NCI-H345 (cell line): ENCODE data around the gene SAMD10.
"Not testable (repeated sequence)": the region's sequence is repeated elsewhere in the genome, so short reads cannot be mapped to it uniquely, and the experiment has no call there.

Experiments used
- DNase-seq: peaks from one replicate; lab custom pipeline; 2025; lab: John Stamatoyannopoulos, UW

SAMD10 gene

DNA sequence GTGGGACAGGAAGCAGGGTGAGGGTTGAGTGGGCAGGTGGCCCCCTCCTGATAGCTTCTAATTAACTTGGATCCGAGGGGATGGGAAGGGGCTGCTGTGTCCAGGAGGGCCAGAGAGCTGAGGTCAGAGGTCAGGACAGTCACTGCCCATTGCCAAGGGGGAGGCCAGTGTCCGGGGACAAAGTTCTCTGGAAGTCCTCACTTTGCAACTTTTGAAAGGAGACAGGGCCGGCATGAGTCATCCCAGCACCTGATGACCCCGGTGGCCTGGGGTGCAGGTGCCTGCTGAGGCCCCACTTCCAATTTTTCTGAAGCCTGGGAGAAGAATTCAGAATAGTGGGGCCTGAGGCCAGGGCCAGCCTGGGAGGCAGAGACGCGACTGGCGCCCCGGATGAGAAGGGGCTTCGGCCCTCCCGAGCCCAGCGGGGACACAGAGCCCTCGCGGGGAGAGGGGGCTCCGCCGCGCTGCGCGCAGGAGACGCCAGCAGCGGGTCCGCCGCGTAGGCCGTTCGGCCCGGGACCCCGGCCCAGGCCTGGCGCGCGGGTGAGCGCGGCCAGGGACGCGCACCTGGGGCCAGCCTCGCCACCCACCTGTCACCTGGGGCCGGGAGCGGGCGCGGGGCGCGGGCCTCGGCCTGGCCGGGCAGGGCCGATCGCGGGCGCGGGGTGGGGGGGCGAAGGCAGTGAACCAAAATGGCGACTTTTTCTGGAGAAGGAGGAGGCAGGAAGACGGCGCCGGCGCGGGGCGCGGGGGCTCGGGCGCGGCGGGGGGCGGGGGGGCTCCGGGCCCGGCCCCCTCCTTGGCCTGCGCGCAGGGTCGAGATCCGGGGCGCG lies 10.3 kb downstream of the SAMD10 start:
- no peak for DNase-seq

DNA sequence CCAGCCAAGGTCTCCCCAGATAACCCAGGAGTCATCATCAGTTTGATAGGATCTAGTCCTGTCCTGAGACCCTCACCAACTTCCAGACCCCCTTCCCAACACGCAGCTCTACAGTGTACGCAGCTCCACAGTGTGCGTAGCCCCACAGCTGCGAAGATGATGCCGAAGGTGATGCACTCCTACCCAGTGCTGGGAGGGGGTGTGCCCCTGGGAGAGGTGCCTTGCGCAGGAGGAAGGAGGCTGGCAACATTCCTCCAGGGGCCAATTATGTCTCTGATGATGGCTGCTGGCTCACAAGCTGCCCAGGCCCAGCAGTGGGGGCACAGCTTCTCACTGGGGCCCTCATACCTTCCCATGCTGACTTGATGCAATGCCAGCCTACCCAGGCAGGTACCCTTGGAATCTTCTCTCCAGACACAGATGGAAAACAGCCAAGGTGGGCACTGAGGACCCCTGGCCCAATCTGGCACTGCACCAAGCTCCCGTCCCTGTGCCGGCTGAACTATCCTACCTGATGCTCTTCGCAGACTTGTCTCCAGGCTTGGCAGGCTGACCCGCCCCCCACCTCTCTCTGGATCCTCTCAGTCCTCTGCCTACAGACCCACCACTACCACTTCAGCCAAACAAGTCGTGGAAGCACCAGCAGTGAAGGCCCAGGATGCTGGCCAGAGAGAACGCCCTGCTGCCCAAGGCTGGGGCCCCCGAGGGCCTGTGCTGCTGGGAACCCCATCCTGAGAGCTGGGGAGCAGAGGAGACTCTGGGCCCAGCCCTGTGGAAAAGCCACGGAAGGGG lies 11.1 kb downstream of the SAMD10 start:
- DNase-seq = no peak

DNA sequence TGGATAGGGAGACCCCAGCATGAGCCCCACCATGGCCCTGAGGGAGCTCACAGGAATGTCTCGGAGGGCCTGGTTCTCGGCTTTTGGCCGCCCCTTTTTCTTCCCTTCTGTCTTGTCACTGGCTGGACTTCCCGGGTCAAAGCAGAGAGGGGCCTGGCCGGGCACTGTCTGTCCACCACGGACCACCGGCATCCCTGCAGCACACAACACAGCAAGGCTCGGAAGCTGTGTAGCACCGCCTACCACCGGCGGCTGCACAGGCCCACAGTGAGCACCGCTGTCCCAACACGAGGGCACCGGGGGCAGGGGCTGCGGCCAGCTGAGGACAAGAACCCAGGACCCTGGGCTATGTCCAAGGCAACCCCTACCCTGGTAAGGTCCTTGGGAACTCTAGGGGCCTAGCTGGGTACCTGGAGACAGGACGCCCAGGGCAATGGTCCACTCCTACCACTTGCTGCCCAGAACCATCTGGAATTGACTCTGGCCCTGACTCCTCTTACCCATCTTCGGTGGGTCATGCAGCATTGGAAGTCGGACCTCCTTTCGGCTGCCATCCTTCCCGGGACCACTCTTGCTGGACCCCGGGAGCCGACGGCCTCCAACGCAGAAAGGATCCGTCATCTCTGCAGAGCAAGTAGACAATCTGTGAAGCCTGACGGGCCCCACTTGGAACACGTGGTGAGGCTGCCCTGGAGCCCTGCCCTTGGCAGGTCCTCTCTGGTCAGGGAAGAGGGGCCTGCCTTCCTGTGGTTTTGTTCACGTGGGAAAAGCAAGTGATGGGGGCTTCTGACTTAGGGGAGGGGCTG lies 11.9 kb downstream of the SAMD10 start:
- DNase-seq = no peak

DNA sequence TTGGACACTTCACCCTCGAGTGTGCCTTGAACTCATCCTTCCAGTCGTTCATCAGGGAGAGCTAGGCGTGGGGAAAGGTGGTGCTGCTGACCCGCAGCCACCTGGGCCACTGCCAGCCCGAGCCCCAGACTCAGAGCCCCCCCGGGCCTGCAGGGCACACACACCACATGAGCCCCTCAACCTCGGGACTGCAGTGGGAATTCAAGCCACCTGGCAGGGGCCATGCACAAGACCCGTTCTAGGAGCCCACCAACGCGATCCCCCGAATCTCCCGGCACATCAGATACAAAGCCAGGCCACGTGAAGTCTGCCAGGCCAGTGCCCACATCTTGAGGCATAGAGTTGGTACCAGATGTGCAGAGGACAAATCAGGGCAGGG lies 12.5 kb downstream of the SAMD10 start:
- DNase-seq = no peak

DNA sequence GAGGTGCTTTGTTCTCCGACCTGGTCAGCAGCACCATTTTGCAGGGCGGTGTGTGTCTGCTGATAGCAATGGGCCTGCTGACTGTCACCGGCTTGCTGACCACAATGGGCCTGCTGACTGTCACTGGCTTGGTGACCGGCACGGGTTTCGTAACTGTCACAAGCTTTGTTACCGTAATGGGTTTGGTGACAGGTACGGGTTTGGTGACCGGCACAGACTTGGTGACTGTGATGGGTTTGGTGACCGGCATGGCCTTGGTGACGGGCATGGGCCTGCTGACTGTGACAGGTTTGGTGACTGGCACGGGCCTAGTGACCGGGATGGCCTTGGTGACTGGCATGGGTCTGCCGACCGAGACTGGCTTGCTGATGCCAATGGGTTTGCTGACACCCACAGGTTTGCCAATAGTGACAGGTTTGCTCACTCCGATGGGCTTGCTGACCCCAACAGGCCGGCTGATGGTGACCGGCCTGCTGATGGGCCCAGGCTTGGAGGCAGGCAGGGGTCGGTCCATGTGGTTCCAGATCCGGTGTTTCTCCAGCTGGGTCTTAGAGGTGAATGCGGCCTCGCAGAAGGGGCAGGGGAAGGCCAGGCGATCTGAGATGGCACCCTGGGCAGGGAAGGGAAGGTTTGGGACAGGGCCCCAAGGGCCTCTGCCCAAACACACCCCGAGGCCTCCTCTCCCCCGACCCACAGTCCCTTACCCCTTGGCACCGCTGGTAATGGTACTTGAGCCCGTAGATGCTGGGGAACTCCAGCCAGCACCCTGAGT lies 13.1 kb downstream of the SAMD10 start:
- no peak for DNase-seq

DNA sequence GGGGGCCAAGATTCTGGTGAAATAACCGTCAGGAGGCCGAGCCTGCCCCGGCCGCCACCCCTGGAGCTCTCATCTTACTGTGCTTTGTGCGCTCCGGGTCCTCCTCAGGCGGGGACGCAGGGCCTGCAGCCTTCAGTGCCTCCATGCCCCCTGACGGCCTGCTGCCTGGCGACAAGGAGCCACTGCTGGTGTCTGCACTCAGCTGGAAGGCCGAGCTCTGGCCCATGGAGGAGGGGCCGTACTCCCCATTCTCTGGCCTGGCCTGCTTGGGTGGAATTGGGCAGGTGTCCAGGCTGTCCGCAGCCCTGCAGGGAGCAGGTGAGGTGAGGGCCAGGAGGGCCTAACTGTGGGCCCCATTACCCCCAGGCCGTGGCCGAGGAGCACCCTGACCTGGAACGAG lies 15.0 kb downstream of the SAMD10 start:
- DNase-seq = no peak

DNA sequence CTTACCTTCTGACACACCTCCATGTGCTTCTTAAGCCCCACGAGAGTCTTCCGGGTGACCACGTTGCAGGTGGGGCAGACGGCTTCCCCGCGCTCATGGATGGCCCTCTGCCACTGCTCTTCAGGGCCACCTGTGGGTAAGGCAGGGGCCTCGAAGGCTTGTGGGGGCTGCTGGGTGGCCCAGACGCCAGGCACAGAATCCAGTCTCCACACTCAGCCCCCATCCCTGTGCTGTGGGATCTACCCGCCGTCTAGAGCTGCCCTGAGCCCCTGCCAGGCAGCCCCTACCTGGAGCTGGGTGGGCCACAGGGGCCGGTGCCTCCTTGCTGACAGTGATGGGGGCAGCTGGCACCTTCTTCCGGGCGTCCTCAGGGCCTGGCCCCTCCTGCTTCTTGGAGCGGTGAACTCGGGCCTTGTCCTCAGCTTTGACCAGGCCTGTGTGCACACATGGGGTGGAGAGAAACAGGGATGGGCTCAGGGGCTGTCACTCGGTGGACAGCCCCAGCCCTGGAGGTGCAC lies 15.6 kb downstream of the SAMD10 start:
- DNase-seq = no peak

DNA sequence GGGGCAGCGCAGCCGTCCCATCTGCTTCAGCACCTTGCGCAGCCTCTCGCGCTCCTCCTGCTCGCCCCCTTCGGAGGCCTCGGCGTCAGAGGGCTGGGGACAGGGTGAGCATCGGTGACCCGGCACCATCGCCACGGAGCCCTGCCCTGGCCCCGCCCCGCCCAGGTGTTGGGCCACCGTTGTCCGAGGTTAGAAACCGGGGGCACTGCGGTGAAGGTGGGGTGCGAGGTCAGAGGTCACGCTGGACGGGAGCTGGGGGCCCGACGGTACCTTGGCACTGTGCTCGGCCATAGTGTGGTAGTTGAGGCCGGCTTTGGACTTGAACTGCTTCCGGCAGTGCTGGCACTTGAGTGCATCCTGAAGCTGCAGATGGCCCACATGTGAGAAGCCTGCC lies 16.1 kb downstream of the SAMD10 start:
- no peak for DNase-seq

DNA sequence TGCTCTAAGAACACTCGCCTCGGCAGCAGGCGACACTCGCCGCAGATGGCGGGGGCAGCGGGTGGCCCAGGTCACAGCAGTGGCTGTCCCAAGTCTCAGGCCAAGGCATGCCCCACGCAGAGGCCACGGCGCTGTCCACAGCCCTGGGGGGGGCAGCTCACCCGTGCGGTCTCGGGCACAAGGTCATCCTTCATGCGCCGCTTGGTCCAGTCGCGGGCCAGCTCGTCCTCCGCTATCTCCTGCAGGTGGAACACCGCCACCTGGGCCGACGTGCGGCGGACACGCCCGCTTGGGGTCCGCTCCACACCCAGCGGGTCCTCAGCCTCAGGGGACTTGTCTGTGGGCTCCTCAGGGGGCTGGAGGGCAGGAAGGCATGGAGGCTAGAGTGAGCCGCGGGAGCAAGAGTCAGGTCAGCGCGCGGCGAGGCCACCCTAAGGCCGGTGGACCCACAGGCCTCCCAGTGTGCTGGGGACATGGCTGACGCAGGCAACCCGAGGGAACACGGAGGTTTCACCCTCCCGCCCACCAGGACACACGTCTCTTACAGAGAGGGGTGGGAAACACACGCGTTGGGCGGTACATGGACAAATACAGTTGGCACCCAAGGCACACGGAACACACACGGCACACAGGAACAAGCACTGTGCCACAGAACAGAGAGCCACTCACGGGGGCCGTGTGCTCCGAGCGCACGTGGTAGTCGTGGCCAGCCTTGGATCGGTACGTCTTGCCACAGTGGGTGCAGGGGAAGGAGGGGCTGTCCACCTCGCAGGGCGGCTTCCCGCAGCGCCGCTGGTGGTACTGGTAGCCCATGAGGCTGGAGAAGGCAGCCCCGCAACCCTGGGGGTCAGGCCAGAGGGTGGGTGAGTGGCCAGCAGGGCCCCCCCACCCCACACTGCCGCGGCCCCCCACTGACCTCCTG lies 16.8 kb downstream of the SAMD10 start:
- no peak for DNase-seq

DNA sequence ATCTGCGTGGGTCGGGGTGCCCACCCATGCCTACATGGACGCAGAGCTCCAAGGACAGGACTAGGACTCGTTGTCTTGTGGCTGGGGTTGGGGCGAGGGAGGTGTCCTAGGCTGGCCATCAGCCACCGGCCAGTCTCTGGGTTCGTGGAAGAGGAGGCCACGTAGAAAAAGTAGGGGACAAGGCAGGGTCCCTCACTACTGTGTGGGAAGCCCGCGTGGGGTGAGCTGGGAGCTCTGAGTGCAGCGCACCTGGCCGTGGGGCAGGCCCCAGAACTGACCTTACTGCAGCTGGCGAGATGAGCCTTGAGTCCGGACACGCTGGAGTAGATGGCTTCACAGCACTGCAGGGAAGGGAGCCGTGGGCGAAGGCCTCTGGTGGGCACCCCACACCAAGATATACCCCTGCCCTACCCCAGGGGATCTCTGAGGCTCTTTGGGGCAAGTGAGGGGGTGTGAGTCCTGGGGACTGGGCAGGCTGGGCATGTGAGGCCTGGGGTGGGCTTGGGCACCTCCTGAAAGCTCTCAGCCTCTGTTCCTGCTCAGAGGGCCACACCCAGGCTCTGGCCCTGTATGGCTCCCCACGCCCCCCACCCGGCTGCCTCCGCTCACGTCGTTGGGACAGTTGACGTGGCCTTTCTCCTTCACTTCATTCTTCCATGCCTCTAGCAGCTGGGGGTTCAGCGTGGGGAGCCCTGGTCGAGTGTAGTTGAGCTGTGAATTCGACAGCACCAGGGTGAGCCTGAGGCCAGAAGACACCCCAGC lies 17.6 kb downstream of the SAMD10 start:
- DNase-seq = no peak

DNA sequence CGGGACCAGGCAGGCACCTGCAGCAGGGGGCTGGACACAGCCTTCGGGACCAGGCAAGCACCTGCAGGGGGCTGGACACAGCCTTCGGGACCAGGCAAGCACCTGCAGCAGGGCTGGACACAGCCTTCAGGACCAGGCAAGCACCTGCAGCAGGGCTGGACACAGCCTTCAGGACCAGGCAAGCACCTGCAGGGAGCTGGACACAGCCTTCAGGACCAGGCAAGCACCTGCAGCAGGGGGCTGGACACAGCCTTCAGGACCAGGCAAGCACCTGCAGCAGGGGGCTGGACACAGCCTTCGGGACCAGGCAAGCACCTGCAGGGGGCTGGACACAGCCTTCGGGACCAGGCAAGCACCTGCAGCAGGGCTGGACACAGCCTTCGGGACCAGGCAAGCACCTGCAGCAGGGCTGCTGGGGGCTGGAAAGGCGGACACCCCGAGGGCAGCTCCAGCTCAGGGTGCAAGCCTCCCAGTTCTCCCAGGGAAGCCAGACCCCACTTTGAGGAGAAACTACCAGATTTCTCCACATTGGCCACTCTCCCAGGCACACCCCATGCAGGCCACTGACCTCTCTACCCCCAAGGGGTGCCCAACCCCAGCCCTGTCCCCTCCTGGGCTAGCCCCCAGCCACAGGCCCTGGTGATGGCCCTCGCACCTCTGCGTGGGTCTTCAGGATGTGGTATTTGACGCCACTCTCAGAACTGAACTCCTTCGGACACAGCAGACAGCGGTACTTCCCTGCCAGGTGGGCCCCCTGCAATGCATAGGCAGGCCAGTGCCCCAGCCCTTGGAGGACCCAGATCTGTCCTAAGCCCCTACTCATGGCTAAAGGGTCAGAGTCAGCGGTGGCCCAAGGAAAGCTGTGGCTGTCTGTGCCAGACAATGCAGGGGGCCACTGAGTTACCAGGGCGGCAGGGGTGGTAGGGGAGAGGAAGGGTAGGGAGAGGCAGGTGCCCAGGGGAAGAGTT lies 18.5 kb downstream of the SAMD10 start:
- DNase-seq = not testable (repeated sequence)

DNA sequence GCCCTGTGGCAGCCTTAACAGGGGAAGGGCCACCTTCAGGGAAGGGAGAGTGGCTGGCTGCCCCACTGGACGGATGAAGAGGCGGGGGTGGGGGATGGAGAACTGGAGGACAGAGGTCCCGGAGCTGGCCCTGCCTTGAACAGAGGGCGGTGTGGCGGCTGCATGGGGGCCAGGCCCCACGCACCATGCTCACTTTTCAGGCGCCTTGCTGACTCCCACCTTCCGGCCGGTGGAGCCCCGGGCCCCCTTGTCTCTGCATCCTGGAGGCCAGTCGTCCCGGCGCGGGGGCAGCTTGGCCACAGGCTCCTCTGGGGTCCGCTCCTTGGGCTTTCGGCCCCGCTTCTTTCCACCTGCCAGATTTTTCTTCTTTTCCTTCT lies 19.8 kb downstream of the SAMD10 start:
- no peak for DNase-seq

DNA sequence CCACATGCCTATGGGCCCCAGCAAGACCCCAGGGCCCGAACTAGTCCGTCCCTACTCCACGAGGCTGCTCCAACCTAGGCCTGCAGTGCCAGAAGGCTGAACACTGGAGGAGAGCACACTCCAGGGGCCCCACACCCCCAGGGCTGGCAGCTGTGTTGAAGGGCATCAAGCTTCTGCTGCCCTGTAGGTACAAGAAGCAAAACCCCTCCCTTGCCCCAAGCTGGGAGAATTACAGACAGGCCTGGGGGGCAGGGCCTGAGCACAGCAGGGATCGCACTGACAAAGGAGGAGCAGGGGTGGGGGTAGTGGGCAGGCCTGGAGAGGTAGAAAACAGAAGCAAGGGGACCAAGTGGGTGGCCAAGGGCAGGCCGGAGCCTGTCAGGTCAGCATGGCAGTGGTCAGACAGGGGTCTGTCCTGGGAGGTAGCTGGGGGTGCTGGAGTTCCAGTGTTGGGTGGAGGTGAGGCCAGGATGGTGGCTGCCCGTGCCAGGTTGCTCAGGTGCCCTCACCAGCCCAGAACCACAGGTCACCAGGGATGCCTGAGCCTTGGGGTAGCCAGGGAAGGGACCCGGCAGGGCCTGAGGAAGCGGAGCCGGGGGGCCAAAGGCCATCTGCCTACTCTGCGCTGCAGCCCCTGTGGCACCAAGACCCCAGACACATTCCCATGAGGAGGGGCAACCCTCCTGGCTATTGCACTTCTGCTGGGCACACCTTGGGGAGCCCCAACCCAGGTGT lies 20.3 kb downstream of the SAMD10 start:
- DNase-seq = no peak

DNA sequence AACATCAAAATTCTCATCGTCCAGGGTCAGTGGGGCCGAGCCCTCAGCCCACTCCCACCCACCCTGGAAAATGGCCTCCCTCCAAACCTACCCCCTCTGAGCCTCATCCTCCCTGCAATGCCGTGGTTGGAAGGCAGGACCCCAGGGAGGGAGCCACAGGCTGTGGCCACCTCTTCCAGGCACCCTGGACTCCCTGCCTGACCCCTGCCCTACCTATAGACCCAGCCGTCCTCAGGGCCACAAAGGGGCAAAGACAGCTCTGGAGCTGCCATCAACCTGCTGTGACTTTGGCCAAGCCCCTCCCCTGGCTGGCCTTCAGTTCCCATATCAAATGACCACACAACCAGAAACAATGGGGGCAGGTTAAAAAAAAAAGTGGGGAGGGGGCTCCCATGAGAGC lies 21.0 kb downstream of the SAMD10 start:
- no peak for DNase-seq

DNA sequence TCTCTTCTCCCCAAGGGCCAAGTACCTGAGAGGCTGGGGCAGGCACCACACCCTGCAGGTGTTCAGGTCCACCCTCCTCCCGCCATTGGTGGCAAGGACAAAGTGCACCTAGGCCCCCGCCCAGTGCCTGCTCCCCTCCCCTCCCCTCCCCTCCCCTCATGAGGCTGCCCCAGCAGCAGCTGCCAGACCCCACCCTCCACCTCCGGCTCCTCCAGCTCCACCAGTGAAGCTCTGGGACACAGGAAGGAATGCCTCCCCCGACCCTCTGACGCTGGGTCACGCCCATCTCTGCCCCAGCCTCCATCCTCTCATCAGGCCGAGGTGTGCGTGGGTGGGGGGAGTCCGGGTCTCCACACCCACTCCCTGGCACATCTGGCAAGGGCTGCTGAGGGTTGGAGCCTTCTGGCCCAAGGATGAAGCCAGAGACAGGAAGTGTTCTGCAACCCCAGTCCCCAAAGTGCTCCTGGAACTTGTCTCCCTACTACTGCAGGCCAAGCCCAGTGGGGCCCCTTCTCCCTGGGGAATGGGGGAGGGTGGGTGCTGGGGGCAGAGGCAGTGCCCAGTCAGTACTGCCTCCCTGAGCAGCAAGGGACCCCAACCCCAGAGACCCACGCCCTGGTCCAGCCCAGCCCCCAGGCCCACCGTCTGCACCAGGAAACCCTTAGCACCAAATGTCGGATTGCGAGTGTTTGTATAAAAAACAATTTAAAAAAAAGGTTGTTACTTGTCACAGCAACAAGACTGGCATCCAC lies 21.6 kb downstream of the SAMD10 start:
- DNase-seq = peak; percentile 81

DNA sequence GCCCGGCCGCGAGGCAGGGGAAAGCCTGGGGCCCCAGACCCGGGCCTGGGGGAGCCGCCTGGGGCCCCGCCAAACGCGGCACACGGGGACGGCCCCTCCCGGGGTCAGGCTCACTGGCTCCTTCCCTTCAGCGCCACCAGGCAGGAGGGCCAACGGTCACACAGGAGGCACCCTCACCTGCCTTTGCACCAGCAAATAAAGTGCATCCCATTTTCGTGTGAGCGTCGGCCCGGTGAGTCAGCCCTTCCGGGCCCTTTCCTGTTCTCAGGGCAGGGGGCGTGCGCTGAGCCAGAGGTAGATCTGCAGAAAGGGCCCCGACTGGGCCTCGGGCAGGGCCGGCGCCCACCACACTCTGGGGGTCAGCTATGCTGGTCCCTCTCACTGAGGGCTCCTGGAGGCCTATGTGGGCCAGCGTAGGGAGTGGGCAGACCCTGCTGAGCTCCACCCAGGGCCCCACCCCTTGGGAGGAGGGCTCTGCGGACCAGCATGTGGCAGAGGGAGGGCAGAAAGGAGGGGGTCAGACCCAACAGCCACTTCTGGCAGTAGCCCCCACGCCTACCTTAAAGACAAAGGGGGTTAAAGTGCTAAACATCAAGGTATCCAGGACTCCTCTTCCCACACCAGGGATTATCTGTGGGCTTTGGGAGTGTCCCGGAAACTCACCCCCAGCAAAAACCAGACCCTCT lies 22.3 kb downstream of the SAMD10 start:
- DNase-seq = peak; percentile 89

DNA sequence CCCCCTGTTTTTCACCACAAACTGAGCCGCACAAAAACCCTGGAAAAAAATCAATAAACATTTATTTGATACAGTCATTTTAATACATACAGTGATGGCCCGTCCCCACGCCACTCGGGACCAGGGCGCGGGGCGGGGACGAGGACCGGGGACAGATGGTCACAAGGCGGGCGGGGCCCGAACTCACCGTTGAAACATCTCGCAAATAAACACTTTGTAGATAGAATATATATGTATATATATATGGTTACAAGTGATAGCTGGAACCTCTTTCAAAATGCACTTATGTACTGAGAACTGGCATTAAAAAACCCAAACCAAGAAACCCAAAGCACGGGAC lies 22.8 kb downstream of the SAMD10 start:
- DNase-seq = no peak
